Measurements from ENCODE around the gene SHB. TPM values are rescaled to one million over a fixed set of nuclear protein-coding genes. Genes with fewer than 3 reads are reported as not detected.

Gene SHB
- total RNA-seq, 1 donor from 2014 or later, result 24.1 TPM

DNA sequence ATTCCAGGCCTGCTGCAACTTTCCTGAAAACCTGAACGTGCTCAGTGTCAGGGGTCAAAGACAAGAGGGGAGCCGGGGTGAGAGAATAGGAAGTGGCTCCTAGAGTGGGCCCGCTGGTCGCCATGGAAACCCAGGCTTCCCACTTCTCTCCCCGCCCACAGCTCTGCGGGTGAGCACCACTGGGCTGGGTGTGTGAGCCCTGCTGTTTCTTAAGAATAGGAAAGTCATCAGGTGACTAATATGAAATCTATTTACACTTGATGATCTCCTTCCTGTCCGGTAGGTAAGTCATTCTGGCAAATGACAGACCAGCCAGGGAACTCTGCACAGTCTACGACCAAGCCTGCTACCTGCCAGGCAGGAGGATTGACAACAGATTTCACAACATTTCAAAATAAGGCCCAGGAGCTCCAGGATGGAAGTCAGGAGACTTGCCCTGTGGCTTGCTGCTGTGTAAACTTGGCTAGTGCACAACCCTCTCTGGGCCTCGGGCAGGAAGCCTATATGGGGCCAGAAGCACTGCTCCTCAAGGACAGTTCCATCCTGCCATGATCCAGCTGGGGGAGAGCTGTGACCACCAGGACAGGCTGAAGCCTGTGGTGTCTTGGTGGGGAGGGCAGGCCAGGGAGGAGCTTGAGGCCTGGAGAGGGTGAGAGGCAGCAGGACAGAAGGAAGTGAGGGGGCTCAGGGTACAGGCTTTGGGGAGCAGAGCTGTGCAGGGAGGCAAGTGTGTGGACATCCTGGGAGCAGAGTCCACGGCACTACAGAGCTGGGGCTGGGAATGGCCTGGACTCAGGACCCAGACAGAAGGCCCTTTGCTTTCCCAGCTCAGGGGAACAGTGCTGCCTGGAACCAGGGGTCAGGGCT lies 60.6 kb downstream of the SHB start:
- peak; percentile 35 for DNase-seq (ENCODE audit: low spot score)

- no peak for DNase-seq (ENCODE audit: low spot score)
Measured at GRCh38 chr9:38007016-38007415, 62.0 kb downstream of the SHB start.

GRCh38 chr9:38006163-38006562 lies 62.9 kb downstream of the SHB start:
- DNase-seq (ENCODE audit: low spot score), result no peak

DNA sequence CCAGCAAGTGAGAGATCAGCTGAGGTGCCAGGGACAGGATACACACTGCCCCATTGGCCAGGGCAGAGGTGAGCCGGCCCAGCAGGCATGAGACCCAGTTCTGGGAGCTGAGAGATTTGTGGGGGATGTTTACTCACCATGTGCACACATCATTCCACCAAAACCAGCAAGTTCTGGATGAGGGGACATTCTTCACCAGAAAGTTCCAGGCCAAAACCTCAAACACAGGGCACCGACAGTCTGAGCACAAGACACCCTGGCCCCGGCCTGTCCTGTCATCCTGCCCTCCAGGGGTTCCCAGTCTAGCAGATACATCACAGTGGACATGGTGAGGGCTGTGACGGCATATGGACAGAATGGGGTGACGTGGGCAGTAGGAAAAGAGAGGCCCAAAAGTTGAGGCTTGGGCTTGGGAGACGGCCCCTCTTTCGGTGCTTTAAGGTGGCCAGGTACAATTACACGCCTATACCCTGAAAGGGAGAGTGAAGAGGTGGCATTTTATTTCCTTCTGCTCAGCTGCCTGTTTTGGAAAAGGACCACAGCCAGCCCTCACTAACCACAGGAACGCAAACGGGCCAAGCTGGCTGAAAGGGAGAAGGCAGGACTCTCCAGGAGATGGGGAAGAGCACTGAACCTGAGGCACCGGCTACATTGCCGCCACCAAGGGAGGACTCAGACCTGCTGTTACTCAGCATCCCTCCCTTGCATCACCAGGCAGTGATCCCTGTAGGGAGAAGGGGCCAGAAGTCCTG lies 64.0 kb downstream of the SHB start:
- DNase-seq (ENCODE audit: low spot score), result no peak

- DNase-seq (ENCODE audit: low spot score), result no peak
Measured at GRCh38 chr9:38003946-38004808, 64.8 kb downstream of the SHB start.

DNA sequence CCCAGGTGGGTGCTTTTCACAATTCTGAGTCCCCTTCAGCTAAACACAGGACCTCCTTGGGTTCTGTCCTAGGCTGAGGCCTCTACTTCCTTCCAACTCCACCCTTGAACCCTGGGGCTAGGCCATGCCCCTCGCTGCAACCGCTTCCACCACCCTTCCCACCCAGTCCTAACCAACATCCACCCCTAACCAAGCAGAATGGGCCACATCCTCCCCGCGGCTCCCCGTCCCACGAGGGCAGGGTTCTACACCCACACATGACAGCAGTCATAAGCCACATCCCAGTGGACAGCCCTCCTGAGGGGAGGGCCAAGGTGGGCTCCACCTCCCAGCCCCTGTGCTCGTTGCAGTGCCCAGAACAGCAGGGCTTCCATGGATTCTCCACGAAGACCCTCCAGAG lies 65.8 kb downstream of the SHB start:
- no peak for DNase-seq (ENCODE audit: low spot score)

DNA sequence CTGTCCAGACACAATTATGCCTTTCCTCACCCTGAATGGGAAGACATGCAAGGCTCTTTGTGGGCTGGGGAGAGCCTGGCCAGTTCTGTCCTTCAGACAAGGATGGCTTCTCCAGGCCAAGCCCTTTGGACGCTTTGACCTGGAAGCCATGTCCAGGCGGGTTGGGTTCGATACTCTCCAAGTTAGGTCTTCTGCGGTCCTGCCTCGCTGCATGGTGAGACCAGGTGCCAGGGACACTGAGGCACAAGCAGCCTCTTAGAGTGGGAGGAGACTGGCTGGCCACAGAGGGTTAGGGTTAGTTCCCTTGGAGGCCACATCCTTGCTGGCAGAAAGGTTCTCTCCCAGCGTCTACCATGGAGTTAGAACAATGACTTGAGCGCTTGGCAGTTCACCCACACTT lies 67.6 kb downstream of the SHB start:
- no peak for DNase-seq (ENCODE audit: low spot score)

GRCh38 chr9:38000735-38001134 lies 68.3 kb downstream of the SHB start:
- no peak for DNase-seq (ENCODE audit: low spot score)

DNA sequence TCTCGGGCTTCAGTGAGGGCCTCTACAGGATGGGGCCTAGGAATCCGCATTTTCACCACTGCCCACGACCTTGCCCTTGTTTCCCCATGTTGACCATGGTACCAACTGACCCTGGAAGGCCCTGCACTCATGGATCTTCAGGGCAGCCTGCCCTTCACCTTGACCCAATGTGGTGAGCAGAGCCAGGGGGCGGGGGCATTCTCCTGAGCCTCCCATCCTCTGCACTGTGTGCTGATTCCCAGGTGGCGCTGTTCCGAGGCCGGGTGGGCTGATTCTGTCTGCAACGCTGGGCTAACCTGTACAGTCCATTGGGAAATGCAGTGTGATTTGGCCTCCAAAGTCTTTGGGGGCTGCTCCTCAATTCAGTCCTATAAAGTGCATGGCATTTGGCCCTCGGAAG lies 68.7 kb downstream of the SHB start:
- no peak for DNase-seq (ENCODE audit: low spot score)

DNA sequence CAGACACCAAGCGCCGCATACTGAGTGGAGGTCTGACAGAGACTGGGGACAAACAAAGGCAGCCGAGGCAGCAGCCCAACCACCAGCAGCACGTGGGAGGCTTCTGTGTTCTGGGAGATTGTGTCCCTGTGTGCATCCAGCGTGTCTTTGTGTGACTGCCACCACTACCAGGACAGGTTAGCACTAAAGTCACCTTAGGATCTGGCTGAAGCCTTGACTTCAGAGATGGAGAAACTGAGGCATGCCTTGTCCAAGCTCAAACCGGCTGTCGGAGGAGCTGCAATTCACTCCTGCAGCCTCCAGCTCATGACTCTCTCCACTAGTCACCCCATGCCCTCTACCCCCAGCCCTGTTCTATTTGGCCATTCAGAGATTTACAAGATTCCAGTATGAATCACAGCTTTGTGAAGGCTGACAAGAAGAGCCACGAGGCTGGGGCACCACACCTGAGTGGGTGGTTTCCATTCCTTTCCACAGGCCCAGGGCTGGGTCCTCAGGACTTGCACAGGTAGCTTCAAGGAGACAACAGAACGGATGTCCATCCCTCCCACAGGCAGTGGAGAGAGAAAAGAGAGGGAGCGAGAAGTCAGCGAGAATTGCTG lies 69.3 kb downstream of the SHB start:
- DNase-seq (ENCODE audit: low spot score), result no peak

DNA sequence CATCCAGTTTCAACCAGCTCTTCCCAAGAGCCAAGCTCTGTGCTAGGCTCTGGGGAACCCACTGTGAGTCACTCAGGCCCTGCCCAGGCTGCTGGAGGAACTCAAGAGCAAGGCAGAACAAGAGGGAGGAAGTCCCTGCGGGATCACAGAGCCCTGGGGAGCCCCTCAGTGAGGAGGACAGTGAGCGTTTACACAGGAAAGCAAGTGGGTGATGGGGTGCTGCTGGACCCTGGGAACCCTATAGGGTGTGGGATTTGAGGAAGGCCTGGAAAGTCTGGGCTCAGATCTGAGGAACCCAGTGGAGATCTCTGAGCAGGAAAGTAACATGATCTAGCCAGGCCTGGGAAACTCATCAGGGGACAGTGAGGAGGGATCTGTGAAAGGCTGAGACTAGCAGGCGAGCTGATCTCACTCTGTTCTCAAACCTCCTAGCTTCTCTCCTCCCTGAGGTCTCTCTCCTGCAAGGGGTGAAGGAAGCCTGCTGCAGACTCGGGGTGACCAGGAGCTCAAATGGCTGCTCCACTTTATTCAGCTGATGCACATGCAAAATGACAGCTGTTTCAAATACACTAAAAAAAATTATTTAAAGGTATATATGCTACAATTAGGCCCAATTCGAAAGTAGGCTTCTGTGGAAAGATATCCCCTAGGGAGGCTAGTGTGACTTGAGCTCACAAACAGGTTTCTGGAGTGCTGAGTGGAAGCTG lies 70.0 kb downstream of the SHB start:
- peak; percentile 33 for DNase-seq (ENCODE audit: low spot score)

- peak; percentile 69 for DNase-seq (ENCODE audit: low spot score)
Measured at GRCh38 chr9:37997636-37998374, 71.2 kb downstream of the SHB start.

DNA sequence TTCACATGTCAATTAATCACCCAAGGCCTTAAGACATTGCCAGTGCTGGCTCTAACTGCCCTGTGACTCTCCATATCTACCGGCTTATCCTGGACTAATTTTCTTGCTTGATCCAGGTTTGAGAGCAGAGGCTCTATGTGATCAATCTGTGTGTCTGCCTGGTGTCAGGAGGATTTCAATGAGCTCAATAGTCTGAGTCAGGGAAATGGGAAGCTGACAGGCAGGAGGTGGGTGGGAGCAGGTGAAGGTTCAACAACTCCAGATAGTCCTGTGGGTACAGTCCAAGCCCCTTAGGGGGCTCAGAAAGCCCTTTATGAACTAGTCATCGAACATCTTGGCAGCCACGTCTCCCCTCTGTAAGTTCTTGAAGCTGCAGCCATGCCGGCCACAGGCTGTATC lies 72.2 kb downstream of the SHB start:
- DNase-seq (ENCODE audit: low spot score), result no peak

DNA sequence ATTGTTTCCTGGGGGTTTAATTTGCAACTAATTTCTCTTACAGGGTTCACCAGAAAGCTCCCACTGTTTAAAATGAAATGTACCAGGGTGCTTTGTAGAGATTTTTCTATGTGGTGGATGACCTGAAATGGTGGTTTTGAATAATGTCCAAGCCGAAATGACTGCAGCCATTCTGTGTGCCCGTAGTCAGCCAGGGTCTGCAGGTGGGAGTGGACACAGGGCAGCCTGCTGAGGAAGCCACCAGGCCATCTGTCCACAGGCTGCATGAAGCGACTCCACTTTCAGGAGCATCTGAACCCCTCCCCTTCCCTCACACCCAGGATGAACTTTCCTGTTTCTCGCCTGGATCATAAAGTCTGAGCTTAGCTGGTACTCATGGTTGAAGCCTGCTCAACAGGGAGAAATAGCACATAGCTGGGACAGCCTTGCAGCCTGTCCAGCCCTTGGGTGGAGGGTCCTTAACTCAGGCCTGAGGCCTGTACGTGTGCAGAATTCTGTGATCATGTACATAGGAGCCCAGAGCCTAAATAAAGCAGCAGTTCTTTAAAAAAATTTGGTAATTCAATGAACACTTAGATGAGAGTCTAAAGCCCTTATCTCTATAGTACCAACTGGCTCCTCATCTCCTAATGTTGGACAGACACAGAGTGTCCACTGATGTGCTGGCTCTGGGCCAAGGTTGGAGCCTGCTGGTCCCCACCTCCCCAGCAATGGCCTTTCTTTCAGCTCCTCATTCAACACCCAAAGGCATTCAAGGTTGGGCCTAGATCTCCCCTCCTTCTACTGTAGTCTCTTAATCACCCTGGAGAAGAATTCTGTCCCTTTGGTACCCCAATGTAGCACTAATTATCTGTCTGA lies 72.8 kb downstream of the SHB start:
- DNase-seq (ENCODE audit: low spot score), result peak; percentile 62

DNA sequence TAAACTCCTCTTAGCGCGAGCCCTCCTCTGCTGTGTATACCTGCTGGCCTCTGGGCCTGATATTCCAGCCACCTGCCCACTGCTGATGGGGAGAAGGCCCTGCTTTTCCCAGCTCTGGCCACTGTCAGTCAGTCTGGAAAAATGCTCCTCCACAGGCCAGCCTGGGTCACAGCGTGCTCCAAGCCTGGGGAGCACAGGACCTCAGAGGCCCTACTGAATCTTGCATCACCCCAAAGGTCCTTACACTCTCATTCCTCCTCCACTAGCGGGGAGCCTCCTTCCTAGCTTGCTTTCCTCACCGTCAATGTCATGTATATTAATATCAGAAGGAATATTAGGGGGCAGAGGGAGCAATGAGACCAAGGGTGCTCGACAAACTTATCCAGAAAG lies 73.7 kb downstream of the SHB start:
- DNase-seq (ENCODE audit: low spot score), result no peak

DNA sequence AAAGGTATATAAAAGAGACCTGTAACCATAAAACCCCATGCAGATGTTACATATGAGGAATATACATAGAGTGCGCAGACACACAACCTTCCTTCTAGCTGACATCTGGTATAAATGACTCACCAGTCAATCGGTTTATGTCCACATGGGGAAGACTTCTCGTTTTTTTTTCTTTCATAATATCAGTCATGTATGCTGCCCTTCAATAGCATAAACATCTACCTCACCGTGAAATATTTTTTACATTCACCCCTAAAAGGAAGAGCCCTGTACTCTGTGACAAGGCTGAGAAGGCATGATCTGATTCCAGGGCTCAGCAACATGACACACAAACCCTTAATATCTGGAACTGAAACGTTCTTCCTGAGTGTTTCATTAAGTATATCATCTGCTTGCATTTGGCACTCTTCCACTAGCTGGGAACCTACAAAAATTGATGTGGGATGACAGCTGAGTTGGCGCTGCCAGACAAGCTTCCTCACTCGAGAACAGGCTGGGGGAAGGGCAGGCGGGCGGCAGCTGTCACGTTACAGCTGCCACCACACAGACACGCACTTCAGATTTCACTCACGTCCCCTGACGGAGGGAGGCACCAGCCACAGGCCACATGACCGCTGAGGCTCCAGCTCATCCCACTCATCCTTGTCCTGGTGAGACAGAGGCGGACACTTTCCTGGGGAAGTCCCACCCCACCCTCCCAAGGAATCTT lies 74.2 kb downstream of the SHB start:
- peak; percentile 48 for DNase-seq (ENCODE audit: low spot score)

GRCh38 chr9:37992924-37993349 lies 76.1 kb downstream of the SHB start:
- peak; percentile 47 for DNase-seq (ENCODE audit: low spot score)

DNA sequence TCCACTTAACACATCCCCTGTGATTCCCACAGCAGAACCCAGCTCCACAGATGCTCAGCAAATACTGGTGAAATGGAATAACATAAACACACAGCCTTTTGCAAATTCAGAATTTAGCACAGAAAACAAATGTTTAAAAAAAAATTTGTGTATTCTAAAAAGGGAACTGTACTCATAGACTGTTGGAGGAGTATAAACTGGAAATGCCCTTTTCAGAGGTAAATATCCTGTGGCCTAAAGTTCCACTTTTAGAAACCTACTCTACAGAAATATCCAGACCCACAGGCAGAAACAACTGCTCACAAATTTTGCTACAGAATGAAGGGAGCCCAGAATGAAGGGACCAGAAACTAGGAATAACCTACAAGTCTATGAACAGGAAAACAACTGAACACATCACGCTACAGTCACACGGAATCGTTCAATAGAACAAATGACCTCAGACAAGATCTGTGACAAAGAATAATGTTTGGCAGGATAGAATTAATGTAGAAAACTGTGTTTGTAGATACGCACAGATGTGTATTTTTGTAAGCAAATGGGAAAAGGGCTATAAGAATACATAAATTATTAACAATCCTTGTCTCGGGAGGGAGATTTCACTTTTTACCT lies 78.5 kb downstream of the SHB start:
- DNase-seq (ENCODE audit: low spot score), result no peak
